ENCODE results near the gene CLDN11. TPM values are rescaled to one million over a fixed set of nuclear protein-coding genes. Genes with fewer than 3 reads are reported as not detected.

CLDN11 gene
- total RNA-seq, 1 experiment from 2014 or later, result 12.1 TPM

DNA sequence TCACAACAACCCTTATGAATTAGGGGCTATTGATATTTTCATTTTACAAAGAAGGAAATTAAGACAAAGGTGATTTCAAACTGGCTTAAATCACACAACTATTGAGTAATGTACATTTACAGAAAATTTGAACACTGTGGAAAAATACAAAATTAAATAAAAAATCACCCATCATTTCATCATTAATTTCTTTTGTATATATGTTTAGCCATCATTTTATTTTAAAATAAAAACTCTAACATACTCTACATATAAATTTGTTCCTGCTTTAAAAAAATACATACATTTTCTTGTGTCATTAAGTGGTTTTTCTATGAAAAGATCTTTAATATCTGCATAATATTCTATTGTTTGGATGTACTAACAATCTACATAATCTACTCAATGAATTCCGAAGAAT, 20.2 kb downstream of the CLDN11 start (continued):
- TF ChIP-seq, protein P1, sequence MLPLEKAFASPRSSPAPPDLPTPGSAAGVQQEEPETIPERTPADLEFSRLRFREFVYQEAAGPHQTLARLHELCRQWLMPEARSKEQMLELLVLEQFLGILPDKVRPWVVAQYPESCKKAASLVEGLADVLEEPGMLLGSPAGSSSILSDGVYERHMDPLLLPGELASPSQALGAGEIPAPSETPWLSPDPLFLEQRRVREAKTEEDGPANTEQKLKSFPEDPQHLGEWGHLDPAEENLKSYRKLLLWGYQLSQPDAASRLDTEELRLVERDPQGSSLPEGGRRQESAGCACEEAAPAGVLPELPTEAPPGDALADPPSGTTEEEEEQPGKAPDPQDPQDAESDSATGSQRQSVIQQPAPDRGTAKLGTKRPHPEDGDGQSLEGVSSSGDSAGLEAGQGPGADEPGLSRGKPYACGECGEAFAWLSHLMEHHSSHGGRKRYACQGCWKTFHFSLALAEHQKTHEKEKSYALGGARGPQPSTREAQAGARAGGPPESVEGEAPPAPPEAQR (CRISPR knock-in tag; IDR thresholded peaks at IDR 0.05), result no peak
- TF ChIP-seq NR2C2 (CRISPR knock-in tag; IDR thresholded peaks at IDR 0.05), result no peak
- no peak for TF ChIP-seq TCF7 (CRISPR knock-in tag; IDR thresholded peaks at IDR 0.05; ENCODE audit: low read depth)
- no peak for TF ChIP-seq SMAD4 (CRISPR knock-in tag; IDR thresholded peaks at IDR 0.05)
- no peak for TF ChIP-seq JAZF1 (CRISPR knock-in tag; IDR thresholded peaks at IDR 0.05)
- TF ChIP-seq, protein P2, sequence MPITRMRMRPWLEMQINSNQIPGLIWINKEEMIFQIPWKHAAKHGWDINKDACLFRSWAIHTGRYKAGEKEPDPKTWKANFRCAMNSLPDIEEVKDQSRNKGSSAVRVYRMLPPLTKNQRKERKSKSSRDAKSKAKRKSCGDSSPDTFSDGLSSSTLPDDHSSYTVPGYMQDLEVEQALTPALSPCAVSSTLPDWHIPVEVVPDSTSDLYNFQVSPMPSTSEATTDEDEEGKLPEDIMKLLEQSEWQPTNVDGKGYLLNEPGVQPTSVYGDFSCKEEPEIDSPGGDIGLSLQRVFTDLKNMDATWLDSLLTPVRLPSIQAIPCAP (CRISPR knock-in tag; IDR thresholded peaks at IDR 0.05), result no peak
- TF ChIP-seq, protein P3, sequence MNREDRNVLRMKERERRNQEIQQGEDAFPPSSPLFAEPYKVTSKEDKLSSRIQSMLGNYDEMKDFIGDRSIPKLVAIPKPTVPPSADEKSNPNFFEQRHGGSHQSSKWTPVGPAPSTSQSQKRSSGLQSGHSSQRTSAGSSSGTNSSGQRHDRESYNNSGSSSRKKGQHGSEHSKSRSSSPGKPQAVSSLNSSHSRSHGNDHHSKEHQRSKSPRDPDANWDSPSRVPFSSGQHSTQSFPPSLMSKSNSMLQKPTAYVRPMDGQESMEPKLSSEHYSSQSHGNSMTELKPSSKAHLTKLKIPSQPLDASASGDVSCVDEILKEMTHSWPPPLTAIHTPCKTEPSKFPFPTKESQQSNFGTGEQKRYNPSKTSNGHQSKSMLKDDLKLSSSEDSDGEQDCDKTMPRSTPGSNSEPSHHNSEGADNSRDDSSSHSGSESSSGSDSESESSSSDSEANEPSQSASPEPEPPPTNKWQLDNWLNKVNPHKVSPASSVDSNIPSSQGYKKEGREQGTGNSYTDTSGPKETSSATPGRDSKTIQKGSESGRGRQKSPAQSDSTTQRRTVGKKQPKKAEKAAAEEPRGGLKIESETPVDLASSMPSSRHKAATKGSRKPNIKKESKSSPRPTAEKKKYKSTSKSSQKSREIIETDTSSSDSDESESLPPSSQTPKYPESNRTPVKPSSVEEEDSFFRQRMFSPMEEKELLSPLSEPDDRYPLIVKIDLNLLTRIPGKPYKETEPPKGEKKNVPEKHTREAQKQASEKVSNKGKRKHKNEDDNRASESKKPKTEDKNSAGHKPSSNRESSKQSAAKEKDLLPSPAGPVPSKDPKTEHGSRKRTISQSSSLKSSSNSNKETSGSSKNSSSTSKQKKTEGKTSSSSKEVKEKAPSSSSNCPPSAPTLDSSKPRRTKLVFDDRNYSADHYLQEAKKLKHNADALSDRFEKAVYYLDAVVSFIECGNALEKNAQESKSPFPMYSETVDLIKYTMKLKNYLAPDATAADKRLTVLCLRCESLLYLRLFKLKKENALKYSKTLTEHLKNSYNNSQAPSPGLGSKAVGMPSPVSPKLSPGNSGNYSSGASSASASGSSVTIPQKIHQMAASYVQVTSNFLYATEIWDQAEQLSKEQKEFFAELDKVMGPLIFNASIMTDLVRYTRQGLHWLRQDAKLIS (CRISPR knock-in tag; IDR thresholded peaks at IDR 0.05; ENCODE audit: borderline replicate concordance), result no peak
- TF ChIP-seq OVOL2 (CRISPR knock-in tag; IDR thresholded peaks at IDR 0.05; ENCODE audit: borderline replicate concordance), result no peak
- no peak for TF ChIP-seq TEAD4 (CRISPR knock-in tag; IDR thresholded peaks at IDR 0.05)

DNA sequence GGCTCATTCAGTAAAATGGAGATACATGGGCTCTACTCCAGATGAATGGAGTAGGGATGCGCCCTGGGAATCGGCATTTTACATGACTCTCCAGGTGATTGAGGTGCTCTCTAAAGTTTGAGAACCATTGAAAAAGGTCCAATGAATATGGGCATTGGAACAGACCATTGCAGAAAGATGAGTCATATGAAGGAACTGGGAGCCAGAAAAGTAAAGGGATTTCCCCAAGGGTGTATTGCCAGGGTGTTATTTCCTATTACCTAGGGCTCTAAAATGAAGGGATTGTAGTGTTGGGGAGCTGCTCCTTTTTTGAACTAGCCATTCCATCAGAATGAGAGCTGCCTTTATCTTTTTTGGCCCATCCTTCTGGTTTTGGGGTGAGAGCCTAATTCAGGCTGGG, 21.7 kb downstream of the CLDN11 start:
- ATAC-seq (no peak), DNase-seq (ENCODE audit: low spot score) (no peak)
- Mint-ChIP-seq H3K27me3 (ENCODE audit: low read depth) (no peaks in the 10 kb centered on the region; the same call in 1 of the 2 replicates), H3K36me3 (no peaks in the 10 kb centered on the region), H3K9me3 (peaks cover 3% of the 10 kb centered on the region; the same call in 1 of the 2 replicates), H3K4me3 (no peak overlapping the region), H3K27ac (no peak overlapping the region), H3K4me1 (peaks cover 10% of the 10 kb centered on the region)
- ChIA-PET POLR2A (no interaction called here), CTCF (interaction anchor here (1.1 to 1.2 kb wide), 2 partner anchors 27 to 56 kb away, joined by 3 to 5 read pairs; no protein-coding TSS in a partner anchor)
- TF ChIP-seq IRF2 (CRISPR knock-in tag; IDR thresholded peaks at IDR 0.05; ENCODE audit: borderline replicate concordance, low read depth), result no peak
- no peak for TF ChIP-seq NFATC4 (CRISPR knock-in tag; IDR thresholded peaks at IDR 0.05)
- TF ChIP-seq NFYB (CRISPR knock-in tag; conservative IDR thresholded peaks at IDR 0.05; ENCODE audit: low read depth), result no peak
- TF ChIP-seq JAZF1 (CRISPR knock-in tag; IDR thresholded peaks at IDR 0.05), result no peak
- TF ChIP-seq ZNF416 (CRISPR knock-in tag; IDR thresholded peaks at IDR 0.05), result no peak
- TF ChIP-seq MYBL2 (CRISPR knock-in tag; IDR thresholded peaks at IDR 0.05), result no peak
- TF ChIP-seq, protein P4, sequence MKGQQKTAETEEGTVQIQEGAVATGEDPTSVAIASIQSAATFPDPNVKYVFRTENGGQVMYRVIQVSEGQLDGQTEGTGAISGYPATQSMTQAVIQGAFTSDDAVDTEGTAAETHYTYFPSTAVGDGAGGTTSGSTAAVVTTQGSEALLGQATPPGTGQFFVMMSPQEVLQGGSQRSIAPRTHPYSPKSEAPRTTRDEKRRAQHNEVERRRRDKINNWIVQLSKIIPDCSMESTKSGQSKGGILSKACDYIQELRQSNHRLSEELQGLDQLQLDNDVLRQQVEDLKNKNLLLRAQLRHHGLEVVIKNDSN (CRISPR knock-in tag; IDR thresholded peaks at IDR 0.05), result no peak
- TF ChIP-seq HMGA2 (CRISPR knock-in tag; IDR thresholded peaks at IDR 0.05), result no peak
- TF ChIP-seq TEAD4 (CRISPR knock-in tag; IDR thresholded peaks at IDR 0.05), result no peak
- TF ChIP-seq, protein P5, sequence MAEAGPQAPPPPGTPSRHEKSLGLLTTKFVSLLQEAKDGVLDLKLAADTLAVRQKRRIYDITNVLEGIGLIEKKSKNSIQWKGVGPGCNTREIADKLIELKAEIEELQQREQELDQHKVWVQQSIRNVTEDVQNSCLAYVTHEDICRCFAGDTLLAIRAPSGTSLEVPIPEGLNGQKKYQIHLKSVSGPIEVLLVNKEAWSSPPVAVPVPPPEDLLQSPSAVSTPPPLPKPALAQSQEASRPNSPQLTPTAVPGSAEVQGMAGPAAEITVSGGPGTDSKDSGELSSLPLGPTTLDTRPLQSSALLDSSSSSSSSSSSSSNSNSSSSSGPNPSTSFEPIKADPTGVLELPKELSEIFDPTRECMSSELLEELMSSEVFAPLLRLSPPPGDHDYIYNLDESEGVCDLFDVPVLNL (CRISPR knock-in tag; IDR thresholded peaks at IDR 0.05; ENCODE audit: borderline replicate concordance, low read depth), result no peak
- TF ChIP-seq, protein P6, sequence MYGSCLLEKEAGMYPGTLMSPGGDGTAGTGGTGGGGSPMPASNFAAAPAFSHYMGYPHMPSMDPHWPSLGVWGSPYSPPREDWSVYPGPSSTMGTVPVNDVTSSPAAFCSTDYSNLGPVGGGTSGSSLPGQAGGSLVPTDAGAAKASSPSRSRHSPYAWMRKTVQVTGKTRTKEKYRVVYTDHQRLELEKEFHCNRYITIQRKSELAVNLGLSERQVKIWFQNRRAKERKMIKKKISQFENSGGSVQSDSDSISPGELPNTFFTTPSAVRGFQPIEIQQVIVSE (CRISPR knock-in tag; IDR thresholded peaks at IDR 0.05; ENCODE audit: borderline replicate concordance), result no peak
- TF ChIP-seq SMAD3 (CRISPR knock-in tag; IDR thresholded peaks at IDR 0.05; ENCODE audit: borderline replicate concordance), result no peak

Data from WTC11 (cell line).